HG02759 (cell line): ENCODE data around the gene SUZ12.
"Not testable (repeated sequence)": the region's sequence is repeated elsewhere in the genome, so short reads cannot be mapped to it uniquely, and the experiment has no call there.

Experiments
- ATAC-seq: cut with Tn5 transposase; IDR thresholded peaks from one replicate; pipeline ENCODE4 v1.9.1; 2021; ENCODE audit warnings: mild to moderate bottlenecking, moderate library complexity; ENCODE audit not compliant: unreplicated experiment

Gene SUZ12

DNA sequence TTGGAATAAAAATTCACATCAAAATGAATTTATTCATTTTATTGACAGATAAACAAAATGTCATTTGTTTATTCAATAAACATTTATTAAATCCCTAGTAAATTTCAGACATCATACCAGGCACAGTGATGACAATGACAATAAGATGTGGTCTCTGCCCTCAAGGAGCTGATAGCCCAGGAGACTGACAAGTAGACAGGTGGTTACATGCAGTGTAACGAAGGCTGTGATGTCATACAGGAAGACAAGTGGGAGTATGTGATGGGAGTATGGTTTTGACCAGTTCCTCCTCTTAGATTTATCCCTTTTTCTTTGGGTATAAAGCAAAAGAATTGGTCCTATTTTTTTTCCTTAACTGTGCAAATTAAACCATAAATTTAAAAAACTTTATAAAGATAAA lies 97.0 kb downstream of the SUZ12 start:
- not testable (repeated sequence) for ATAC-seq

DNA sequence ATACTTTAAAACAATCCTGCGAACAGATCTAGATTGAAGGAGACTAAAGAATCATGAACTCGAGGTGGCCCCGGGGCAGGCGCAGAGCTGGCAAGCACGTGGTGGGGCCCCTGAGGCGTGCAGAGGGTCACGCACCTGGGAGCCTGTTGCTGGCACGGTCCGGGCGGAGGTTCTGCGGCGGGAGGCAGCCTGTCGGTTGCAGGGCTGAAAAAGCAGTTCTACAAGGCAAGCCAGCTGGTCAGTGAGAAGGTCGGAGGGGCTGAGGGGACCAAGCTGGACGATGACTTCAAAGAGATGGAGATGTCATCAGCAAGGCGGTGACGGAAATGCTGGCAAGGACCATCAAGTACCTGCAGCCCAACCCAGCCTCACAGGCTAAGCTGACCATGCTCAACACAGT lies 103.4 kb downstream of the SUZ12 start:
- not testable (repeated sequence) for ATAC-seq

DNA sequence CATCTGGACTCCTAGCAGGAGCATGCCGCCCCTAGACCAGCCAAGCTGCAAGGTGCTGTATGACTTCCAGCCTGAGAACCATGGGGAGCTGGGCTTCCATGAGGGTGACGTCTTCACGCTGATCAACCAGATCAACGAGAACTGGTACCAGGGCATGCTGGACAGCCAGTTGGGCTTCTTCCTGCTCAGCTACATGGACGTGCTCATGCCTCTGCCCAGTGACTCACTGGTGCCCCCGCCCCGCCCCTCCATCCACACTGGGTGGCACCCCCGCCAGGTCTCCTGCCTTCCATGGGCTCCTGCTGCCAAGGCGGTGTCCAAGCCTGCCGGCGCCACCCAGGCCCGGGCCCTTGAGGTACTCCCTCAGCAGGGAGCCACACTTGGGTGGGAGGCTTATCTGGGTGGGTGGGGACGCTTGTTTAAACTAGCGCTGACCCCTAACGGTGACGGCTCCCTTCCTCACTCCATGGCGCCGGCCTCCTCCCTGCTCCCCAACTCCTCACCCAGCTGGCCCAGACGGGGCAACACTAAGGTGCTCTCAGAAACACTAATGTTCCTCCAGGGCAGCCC lies 104.6 kb downstream of the SUZ12 start:
- ATAC-seq: not testable (repeated sequence)

DNA sequence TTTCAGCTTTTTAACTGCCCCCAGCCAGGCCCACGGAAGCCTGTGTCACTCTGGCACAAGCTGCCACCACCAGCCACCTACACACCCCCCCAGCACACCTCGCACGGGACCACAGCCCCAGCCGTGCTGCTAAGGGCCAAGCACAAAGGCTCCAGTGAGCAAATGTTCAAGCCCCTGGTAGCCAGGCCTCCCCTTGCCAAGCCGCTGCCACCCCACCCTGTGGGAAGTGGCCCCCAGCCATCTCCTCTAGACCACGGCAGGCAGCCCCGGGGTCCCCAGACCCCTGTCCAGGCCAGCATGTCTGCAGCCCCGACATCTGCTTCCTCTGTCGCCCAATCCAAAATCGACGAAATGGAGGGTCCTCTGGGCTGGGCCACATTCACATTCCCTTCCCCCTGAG lies 105.5 kb downstream of the SUZ12 start:
- ATAC-seq: not testable (repeated sequence)

DNA sequence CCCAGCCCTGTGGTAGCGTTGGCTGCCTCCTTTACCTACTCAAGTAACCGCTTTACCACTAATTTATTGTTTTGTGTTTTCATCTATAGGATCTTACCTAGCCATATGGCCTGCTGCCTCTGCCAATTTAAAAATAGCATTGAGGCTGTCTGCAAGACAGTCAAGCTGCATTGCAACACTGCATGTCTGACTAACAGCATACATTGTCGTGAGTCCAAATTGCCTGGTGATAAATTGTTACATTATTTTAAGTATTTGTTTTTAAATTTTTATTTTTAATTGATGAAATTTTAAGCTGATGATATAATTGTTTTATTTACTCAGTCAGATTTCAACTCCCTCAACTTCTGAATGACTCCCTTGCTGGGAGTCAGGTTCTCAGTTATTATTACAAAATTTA lies 108.8 kb downstream of the SUZ12 start:
- not testable (repeated sequence) for ATAC-seq

DNA sequence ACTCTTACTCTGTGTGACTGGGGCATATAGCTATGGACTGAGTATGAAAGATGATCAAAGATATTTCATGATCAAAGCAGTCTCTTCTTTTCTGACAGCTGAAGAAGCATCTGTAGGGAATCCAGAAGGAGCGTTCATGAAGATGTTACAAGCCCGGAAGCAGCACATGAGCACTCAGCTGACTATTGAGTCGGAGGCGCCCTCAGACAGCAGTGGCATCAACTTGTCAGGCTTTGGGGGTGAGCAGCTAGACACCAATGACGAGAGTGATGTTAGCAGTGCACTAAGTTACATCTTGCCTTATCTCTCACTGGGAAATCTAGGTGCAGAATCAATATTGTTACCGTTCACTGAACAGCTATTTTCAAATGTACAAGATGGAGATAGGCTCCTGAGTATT lies 110.9 kb downstream of the SUZ12 start:
- not testable (repeated sequence) for ATAC-seq
